DND-41 (cell line): ENCODE results near the gene CLASRP.

Experiments used
- ATAC-seq: fragments of 200-7000 bp; cut with Tn5 transposase; 3 replicates; pipeline ENCODE4 v1.9.1; 2021; ENCODE audit warnings: low read depth; ENCODE audit not compliant: insufficient read depth
- DNase-seq: peaks from one replicate; pipeline ENCODE4 v3.0.0-alpha.2; 2020
- H2AFZ ChIP-seq: 2 replicates; pipeline ENCODE4 v1.6.0; 2012; ENCODE audit warnings: low read depth, low read length
- H3K27ac ChIP-seq: 2 replicates; pipeline ENCODE4 v1.5.1; 2012; ENCODE audit warnings: low read length, inconsistent platforms
- H3K27me3 ChIP-seq: fragments of 200-600 bp; sonication (generic); 2 replicates; pipeline ENCODE4 v1.6.0; 2012; ENCODE audit warnings: low read length, mild to moderate bottlenecking, inconsistent platforms; ENCODE audit not compliant: insufficient read depth, poor library complexity
- H3K36me3 ChIP-seq: 2 replicates; pipeline ENCODE4 v1.5.1; 2012; ENCODE audit warnings: low read length, inconsistent platforms; ENCODE audit not compliant: insufficient read depth
- H3K4me1 ChIP-seq: 2 replicates; pipeline ENCODE4 v1.5.1; 2012; ENCODE audit warnings: mild to moderate bottlenecking, low read length; ENCODE audit not compliant: insufficient read depth
- H3K4me2 ChIP-seq: 2 replicates; pipeline ENCODE4 v1.6.0; 2012; ENCODE audit warnings: mild to moderate bottlenecking, moderate library complexity, low read length, inconsistent platforms; ENCODE audit not compliant: insufficient read depth
- H3K4me3 ChIP-seq, 2 experiments: fragments of 200-600 bp in 1 of 2; shearing (Covaris generic) in 1 of 2; 2 replicates each; pipeline ENCODE4 v1.5.1; 2012 to 2016; ENCODE audit warnings: inconsistent platforms in 2 of 2, low read length in 2 of 2, mild to moderate bottlenecking in 2 of 2, low read depth in 1 of 2, moderate library complexity in 1 of 2
- H3K79me2 ChIP-seq: 2 replicates; pipeline ENCODE4 v1.6.0; 2012; ENCODE audit warnings: low read length, inconsistent platforms; ENCODE audit not compliant: insufficient read depth
- H3K9ac ChIP-seq: 2 replicates; pipeline ENCODE4 v1.6.0; 2012; ENCODE audit warnings: low read depth, mild to moderate bottlenecking, inconsistent platforms, low read length, moderate library complexity
- H3K9me3 ChIP-seq: 2 replicates; pipeline ENCODE4 v1.5.1; 2012; ENCODE audit warnings: low read length, moderate library complexity, mild to moderate bottlenecking, inconsistent platforms; ENCODE audit not compliant: insufficient read depth, severe bottlenecking
- H4K20me1 ChIP-seq: 2 replicates; pipeline ENCODE4 v1.6.0; 2012; ENCODE audit warnings: low read length; ENCODE audit not compliant: insufficient read depth
- CTCF ChIP-seq: IDR thresholded peaks from 2 replicates; pipeline ENCODE4 v1.5.1; 2012; ENCODE audit warnings: borderline replicate concordance, low read length, moderate library complexity, mild to moderate bottlenecking; ENCODE audit not compliant: poor library complexity, severe bottlenecking; ENCODE audit errors: extremely low read depth
- EZH2 ChIP-seq: IDR thresholded peaks from 3 replicates; pipeline ENCODE4 v1.6.1; 2012; ENCODE audit warnings: borderline replicate concordance, low read depth, mild to moderate bottlenecking, moderate library complexity, low read length, inconsistent platforms; ENCODE audit not compliant: severe bottlenecking

The CLASRP gene

GRCh38 chr19:45025264-45025663 lies 13.6 kb upstream of the CLASRP start:
- TF ChIP-seq CTCF (no peak), EZH2 (no peak)
- Histone ChIP-seq H3K27me3 (no peaks in the 10 kb centered on the region), H4K20me1 (no peaks in the 10 kb centered on the region), H3K4me3 (no peak overlapping the region), H3K9ac (no peak overlapping the region), H3K9me3 (no peaks in the 10 kb centered on the region), H3K27ac (no peak overlapping the region), H3K4me2 (no peak overlapping the region), H3K4me1 (no peaks in the 10 kb centered on the region), H3K79me2 (no peaks in the 10 kb centered on the region), H2AFZ (no peak overlapping the region), H3K36me3 (no peaks in the 10 kb centered on the region; the same call in 1 of the 2 replicates)
- ATAC-seq (no peak), DNase-seq (no peak)

- ATAC-seq (no peak), DNase-seq (no peak)
- Histone ChIP-seq H3K4me2 (no peak overlapping the region), H3K36me3 (no peaks in the 10 kb centered on the region; the same call in 1 of the 2 replicates), H3K27me3 (no peaks in the 10 kb centered on the region), H3K4me3 (no peak overlapping the region), H4K20me1 (no peaks in the 10 kb centered on the region), H3K79me2 (no peaks in the 10 kb centered on the region), H3K4me1 (no peaks in the 10 kb centered on the region), H3K9ac (no peak overlapping the region), H3K9me3 (no peaks in the 10 kb centered on the region), H2AFZ (no peak overlapping the region), H3K27ac (no peak overlapping the region)
- TF ChIP-seq CTCF (no peak), EZH2 (no peak)
Observed at GRCh38 chr19:45027371-45027770, 11.5 kb upstream of the CLASRP start.

- Histone ChIP-seq H3K4me2 (no peak overlapping the region), H3K9ac (no peak overlapping the region), H3K27ac (no peak overlapping the region), H3K9me3 (no peaks in the 10 kb centered on the region), H3K4me1 (no peaks in the 10 kb centered on the region), H2AFZ (no peak overlapping the region), H3K36me3 (no peaks in the 10 kb centered on the region; the same call in 1 of the 2 replicates), H3K27me3 (no peaks in the 10 kb centered on the region), H3K79me2 (no peaks in the 10 kb centered on the region), H4K20me1 (no peaks in the 10 kb centered on the region), H3K4me3 (no peak overlapping the region)
- DNase-seq = no peak
- no peak for ATAC-seq
- TF ChIP-seq EZH2 = no peak
Observed at GRCh38 chr19:45030825-45031224, 8.0 kb upstream of the CLASRP start.

- DNase-seq (no peak), ATAC-seq (no peak)
- no peaks in the 10 kb centered on the region for H3K79me2 ChIP-seq
- H3K4me1 ChIP-seq = no peaks in the 10 kb centered on the region
- H3K9me3 ChIP-seq = no peaks in the 10 kb centered on the region
- H3K4me3 ChIP-seq = no peak overlapping the region
- no peaks in the 10 kb centered on the region; the same call in 1 of the 2 replicates for H3K36me3 ChIP-seq
- no peak overlapping the region for H2AFZ ChIP-seq
- no peak overlapping the region for H3K9ac ChIP-seq
- no peaks in the 10 kb centered on the region for H4K20me1 ChIP-seq
- H3K27me3 ChIP-seq = no peaks in the 10 kb centered on the region
- no peak overlapping the region for H3K27ac ChIP-seq
- H3K4me2 ChIP-seq = no peak overlapping the region
- TF ChIP-seq EZH2 = no peak
- no peak for TF ChIP-seq CTCF
Observed at GRCh38 chr19:45032421-45032820, 6.4 kb upstream of the CLASRP start.
